A549 (cell line): Measurements from ENCODE around the gene TXK. TPM values are rescaled to one million over a fixed set of nuclear protein-coding genes. Genes with fewer than 3 reads are reported as not detected.
A peak's percentile ranks its signal among the peaks of the same experiment; 100 is the strongest.

Experiments used
- ATAC-seq, 2 experiments: fragments of 200-7000 bp in 1 of 2; fragments of >200 bp in 1 of 2; cut with Nextera tagmentation in 1 of 2; cut with Tn5 transposase in 1 of 2; 3 replicates each; pipeline versions ENCODE4 v1.8.0 to v1.9.1; 2018 to 2020; ENCODE audit warnings: mild to moderate bottlenecking in 1 of 2, moderate library complexity in 1 of 2
- CTCF ChIA-PET: fragments of 300-600 bp; sonication (Branson Sonifier 250); formaldehyde crosslinking; extraction: SDS; loops from one replicate; lab custom pipeline; 2021; ENCODE audit warnings: antibody characterized with exemption, inconsistent platforms; lab: Yijun Ruan, JAX
- POLR2A ChIA-PET: fragments of 350-600 bp; formaldehyde crosslinking; extraction: SDS; loops from one replicate; lab custom pipeline; 2021; ENCODE audit warnings: antibody characterized with exemption, inconsistent platforms; lab: Yijun Ruan, JAX
- DNase-seq, 2 experiments: peaks; one replicate each; pipeline versions ENCODE4 v3.0.0 to v3.0.0-alpha.2; 2011 to 2016; ENCODE audit warnings: low read depth in 1 of 2, low spot score in 1 of 2
- FAIRE-seq: peaks from 2 replicates; lab custom pipeline; 2011; peaks lifted over from hg19 to GRCh38; lab: Jason Lieb, UNC
- H3K27ac ChIP-seq, 2 experiments: fragments of >200 bp; sonication (Bioruptor Twin); formaldehyde crosslinking; 3 replicates each; pipeline ENCODE4 v1.5.1; 2016 to 2017
- H3K4me1 ChIP-seq: fragments of >200 bp; sonication (Bioruptor Twin); formaldehyde crosslinking; 3 replicates; pipeline ENCODE4 v1.6.1; 2016
- H3K4me2 ChIP-seq: fragments of >200 bp; sonication (Bioruptor Twin); formaldehyde crosslinking; 3 replicates; pipeline ENCODE4 v1.6.1; 2016
- H3K4me3 ChIP-seq: fragments of >200 bp; sonication (Bioruptor Twin); formaldehyde crosslinking; 3 replicates; pipeline ENCODE4 v1.5.1; 2016
- H3K9me3 ChIP-seq: fragments of >200 bp; sonication (Bioruptor Twin); formaldehyde crosslinking; 3 replicates; pipeline ENCODE4 v1.6.1; 2016
- ATOH8 ChIP-seq: fragments of 250-450 bp; sonication (Bioruptor Pico); IDR thresholded peaks from 2 replicates; pipeline ENCODE4 v1.5.0; 2020; ENCODE audit warnings: low read depth, mild to moderate bottlenecking, moderate library complexity
- BCL3 ChIP-seq: fragments of >200 bp; sonication (Bioruptor Twin); formaldehyde crosslinking; IDR thresholded peaks from 3 replicates; pipeline ENCODE4 v1.6.1; 2016
- CHD4 ChIP-seq: fragments of 200-600 bp; sonication (generic); IDR thresholded peaks from 2 replicates; pipeline ENCODE4 v1.6.1; 2016; ENCODE audit warnings: antibody characterized with exemption, mild to moderate bottlenecking, borderline replicate concordance
- EHF ChIP-seq: fragments of 250-450 bp; sonication (Bioruptor Pico); IDR thresholded peaks from 2 replicates; pipeline ENCODE4 v1.5.0; 2020; ENCODE audit warnings: mild to moderate bottlenecking
- EHMT2 ChIP-seq: fragments of 200-600 bp; sonication (generic); IDR thresholded peaks from 2 replicates; pipeline ENCODE4 v1.6.1; 2016; ENCODE audit warnings: antibody characterized with exemption, low read depth, mild to moderate bottlenecking, moderate library complexity
- FOSB ChIP-seq: fragments of 250-450 bp; sonication (Bioruptor Pico); IDR thresholded peaks from 2 replicates; pipeline ENCODE4 v1.5.0; 2020; ENCODE audit warnings: mild to moderate bottlenecking, moderate library complexity
- HMGXB4 ChIP-seq: fragments of 250-450 bp; sonication (Bioruptor Pico); IDR thresholded peaks from 2 replicates; pipeline ENCODE4 v1.5.0; 2021; ENCODE audit warnings: mild to moderate bottlenecking, moderate library complexity, borderline replicate concordance
- HOXB5 ChIP-seq: fragments of 250-450 bp; sonication (Bioruptor Pico); IDR thresholded peaks from 2 replicates; pipeline ENCODE4 v1.5.0; 2020; ENCODE audit warnings: mild to moderate bottlenecking, moderate library complexity
- MAX ChIP-seq: IDR thresholded peaks from 2 replicates; pipeline ENCODE4 v1.6.1; 2012
- MYC ChIP-seq: IDR thresholded peaks from 2 replicates; pipeline ENCODE4 v1.6.1; 2012; ENCODE audit warnings: mild to moderate bottlenecking, inconsistent platforms, low read length, improper control_type of control experiment, borderline replicate concordance
- RAD21 ChIP-seq, 2 experiments: fragments of >200 bp in 1 of 2; sonication (Bioruptor Twin) in 1 of 2; formaldehyde crosslinking in 1 of 2; IDR thresholded peaks in 1 of 2; conservative IDR thresholded peaks in 1 of 2; 2 replicates in 1 of 2; 3 replicates in 1 of 2; pipeline ENCODE4 v1.6.1; 2012 to 2018; ENCODE audit warnings: inconsistent platforms in 1 of 2
- TP53 ChIP-seq: fragments of 250-450 bp; sonication (Bioruptor Pico); IDR thresholded peaks from 2 replicates; pipeline ENCODE4 v1.5.0; 2021; ENCODE audit warnings: mild to moderate bottlenecking, moderate library complexity
- USF2 ChIP-seq: fragments of 450-650 bp; IDR thresholded peaks from 2 replicates; pipeline ENCODE4 v1.6.1; 2014; ENCODE audit warnings: antibody characterized with exemption
- ZNF302 ChIP-seq: fragments of 250-450 bp; sonication (Bioruptor Pico); IDR thresholded peaks from 2 replicates; pipeline ENCODE4 v1.9.0; 2021; ENCODE audit warnings: inconsistent platforms, mild to moderate bottlenecking, moderate library complexity
- WGBS: methylation state at CpG from one replicate; pipeline ENCODE4 v1.1.6; 2017; ENCODE audit errors: missing lambda C conversion rate; 5-methylcytosine and 5-hydroxymethylcytosine counted together
- polyA plus RNA-seq, 4 experiments: library from polyadenylated mRNA; depleted of rRNA in 3 of 4; stranded (reverse); fragments of >200 nt; fragmentation: RNase III in 1 of 4; extraction: RNeasy Plus Mini Kit Qiagen cat#74134 plus additional on column Dnase treatment in 1 of 4; gene quantifications; 2 replicates in 3 of 4; 3 replicates in 1 of 4; pipeline ENCODE4 v1.2.3, GENCODE V29; 2011 to 2017

TXK gene
- polyA plus RNA-seq, 2 of the 4 experiments (the other 2 are of a cell fraction), result 0.06 to 0.14 TPM

- TF ChIP-seq HMGXB4 (CRISPR knock-in tag) (no peak), ATOH8 (CRISPR knock-in tag) (no peak), RAD21 (conservative IDR thresholded peaks at IDR 0.05 in 1 of 2, IDR thresholded peaks at IDR 0.05 in 1 of 2) (no peak), EHMT2 (no peak), EHF (CRISPR knock-in tag) (no peak), ZNF302 (CRISPR knock-in tag) (no peak), FOSB (CRISPR knock-in tag) (no peak), BCL3 (no peak), MAX (no peak)
These were observed 46.2 kb upstream of the TXK start (continued) for GRCh38 chr4:48180234-48180633.

- WGBS, result 74% methylated on average over 4 of the region's 4 CpGs
- POLR2A ChIA-PET, result no interaction called here
These were observed 44.9 kb upstream of the TXK start for GRCh38 chr4:48178931-48179330.

GRCh38 chr4:48175806-48176205 lies 41.8 kb upstream of the TXK start:
- Histone ChIP-seq H3K4me3 (no peak overlapping the region), H3K9me3 (no peaks in the 10 kb centered on the region), H3K4me2 (no peak overlapping the region), H3K27ac (0 out of 6 replicates have a peak overlapping the region, but pooled peaks of 1 of the 2 experiments have one; percentile 53), H3K4me1 (peaks cover 30% of the 10 kb centered on the region)
- POLR2A ChIA-PET, result no interaction called here
- DNase-seq (no peak), FAIRE-seq (no peak), ATAC-seq (no peak)
- TF ChIP-seq FOSB (CRISPR knock-in tag) (no peak), CHD4 (no peak), MYC (no peak), ATOH8 (CRISPR knock-in tag) (no peak), USF2 (no peak), HOXB5 (no peak), HMGXB4 (CRISPR knock-in tag) (no peak), MAX (no peak), TP53 (CRISPR knock-in tag) (no peak)
- CTCF ChIA-PET, result no interaction called here

More at GRCh38 chr4:48178931-48179330, 44.9 kb upstream of the TXK start:
- CTCF ChIA-PET, result interaction anchor here (0.6 kb wide), 1 partner anchor 66 kb away, joined by 3 read pairs; no protein-coding TSS in a partner anchor
- Histone ChIP-seq H3K27ac (no peak overlapping the region), H3K4me3 (no peak overlapping the region), H3K4me2 (no peak overlapping the region), H3K9me3 (no peaks in the 10 kb centered on the region), H3K4me1 (peaks cover 18% of the 10 kb centered on the region; the same call in 1 of the 3 replicates)
- DNase-seq (no peak), ATAC-seq (no peak), FAIRE-seq (no peak)
- no peak for TF ChIP-seq HOXB5
